Panc1 (cell line): Measurements from ENCODE around the gene MACROD2. TPM values are rescaled to one million over a fixed set of nuclear protein-coding genes. Genes with fewer than 3 reads are reported as not detected.

Source experiments
- ATAC-seq: fragments of 200-7000 bp; cut with Tn5 transposase; 2 replicates; pipeline ENCODE4 v1.9.1; 2020; ENCODE audit warnings: mild to moderate bottlenecking, moderate library complexity
- BruUV-seq: library from RNA; stranded (reverse); fragments of 400-500 nt; replicated peaks from 2 replicates; lab custom pipeline; 2021; lab: Mats Ljungman, UMichigan
- CTCF ChIA-PET: fragments of 300-600 bp; sonication (Branson Sonifier 250); formaldehyde crosslinking; loops from one replicate; lab custom pipeline; 2022; ENCODE audit warnings: antibody characterized with exemption; lab: Charles Lee
- POLR2A ChIA-PET: fragments of 300-600 bp; sonication (Branson Sonifier 250); formaldehyde crosslinking; loops from one replicate; lab custom pipeline; 2022; ENCODE audit warnings: antibody characterized with exemption; lab: Charles Lee
- DNase-seq: peaks from one replicate; pipeline ENCODE4 v3.0.0-alpha.2; 2010; ENCODE audit warnings: low read depth, low spot score
- H3K27ac ChIP-seq: 2 replicates; pipeline ENCODE4 v1.5.1; 2011; ENCODE audit warnings: mild to moderate bottlenecking, low read length, inconsistent platforms
- H3K27me3 ChIP-seq: fragments of 200-500 bp; sonication (Bioruptor generic); 2 replicates; pipeline ENCODE4 v1.6.0; 2014; ENCODE audit warnings: low read length, inconsistent platforms; ENCODE audit not compliant: control insufficient read depth, insufficient read depth
- H3K36me3 ChIP-seq: fragments of 200-500 bp; sonication (Bioruptor generic); 2 replicates; pipeline ENCODE4 v1.5.1; 2014; ENCODE audit warnings: inconsistent platforms, mild to moderate bottlenecking, low read length, moderate library complexity; ENCODE audit not compliant: control insufficient read depth, insufficient read depth
- H3K4me1 ChIP-seq: 2 replicates; pipeline ENCODE4 v1.5.1; 2011; ENCODE audit warnings: inconsistent platforms, mild to moderate bottlenecking, low read length, moderate library complexity; ENCODE audit not compliant: control insufficient read depth, insufficient read depth
- H3K4me3 ChIP-seq, 2 experiments: 2 replicates each; pipeline ENCODE4 v1.5.1; 2011 to 2012; ENCODE audit warnings: low read depth in 2 of 2, low read length in 2 of 2, mild to moderate bottlenecking in 2 of 2, inconsistent platforms in 1 of 2, moderate library complexity in 1 of 2
- H3K9me3 ChIP-seq: fragments of 200-500 bp; sonication (Bioruptor generic); 2 replicates; pipeline ENCODE4 v1.5.1; 2014; ENCODE audit warnings: low read depth, mild to moderate bottlenecking, inconsistent platforms, low read length, moderate library complexity; ENCODE audit not compliant: control insufficient read depth, insufficient read depth
- CTCF ChIP-seq: fragments of 450-650 bp; IDR thresholded peaks from 2 replicates; pipeline ENCODE4 v1.5.1; 2017; ENCODE audit warnings: mild to moderate bottlenecking
- POLR2AphosphoS5 ChIP-seq: IDR thresholded peaks from 2 replicates; pipeline ENCODE4 v1.6.1; 2012; ENCODE audit warnings: mild to moderate bottlenecking, low read depth, low read length, moderate library complexity
- REST ChIP-seq, 2 experiments: IDR thresholded peaks; 2 replicates each; pipeline ENCODE4 v1.6.1; 2011 to 2012; ENCODE audit warnings: low read depth in 2 of 2, control low read depth in 1 of 2, low read length in 1 of 2, mild to moderate bottlenecking in 1 of 2, moderate library complexity in 1 of 2; ENCODE audit not compliant: insufficient read depth in 1 of 2
- SIN3A ChIP-seq: IDR thresholded peaks from 2 replicates; pipeline ENCODE4 v1.6.1; 2012; ENCODE audit warnings: low read depth, mild to moderate bottlenecking, low read length, moderate library complexity, borderline replicate concordance; ENCODE audit not compliant: insufficient read depth
- TCF7L2 ChIP-seq: IDR thresholded peaks from 2 replicates; pipeline ENCODE4 v1.6.1; 2011; ENCODE audit warnings: mild to moderate bottlenecking, low read depth, low read length, inconsistent platforms
- in situ Hi-C: cut with HindIII; loops from 2 replicates; pipeline ENCODE4 v1.10.0; 2016; ENCODE audit warnings: low sequenced_read_pairs, low pct_unique_long_range_greater_than_20kb
- intact Hi-C: fragments of 100-400 bp; cut with micrococcal nuclease; formaldehyde crosslinking; loops from one replicate; pipeline ENCODE4 v1.10.0; 2022; ENCODE audit not compliant: unreplicated experiment
- total RNA-seq: library from RNA; stranded (reverse); gene quantifications from one replicate; pipeline ENCODE4 v1.2.1, GENCODE V29; 2021; ENCODE audit not compliant: unreplicated experiment

MACROD2 gene
- total RNA-seq, 1 experiment from 2014 or later, result 1.2 TPM

DNA sequence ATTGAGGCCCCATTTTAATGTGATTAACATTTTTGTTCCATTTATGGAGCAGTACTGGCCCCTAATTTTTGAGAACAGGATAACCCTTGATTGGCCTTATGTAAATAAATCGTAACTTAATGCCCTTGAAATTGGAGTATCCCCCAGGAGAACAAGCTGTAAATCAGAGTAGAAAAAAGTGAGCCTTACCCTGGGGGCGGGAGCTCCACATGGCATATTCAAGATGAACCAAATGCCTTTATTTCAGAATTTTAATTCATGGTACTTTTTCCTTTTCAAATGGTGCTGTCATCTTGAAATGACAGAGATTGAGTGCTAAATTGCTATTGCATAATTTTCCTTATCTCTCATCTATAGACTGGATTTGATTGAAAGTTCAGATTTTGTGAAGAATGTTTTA lies 1151.6 kb downstream of the MACROD2 start:
- H3K27ac ChIP-seq, result no peak overlapping the region
- no TSS peak for BruUV-seq
- ATAC-seq (no peak), DNase-seq (no peak)
- no peaks in the 10 kb centered on the region for H3K36me3 ChIP-seq
- H3K27me3 ChIP-seq, result no peaks in the 10 kb centered on the region
- H3K4me1 ChIP-seq, result no peaks in the 10 kb centered on the region
- no peak for TF ChIP-seq CTCF
- no peak for TF ChIP-seq REST (IDR thresholded peaks at IDR 0.05; ENCODE audit: insufficient read depth in 1 of 2, low read depth in 2 of 2, low read length in 1 of 2)
- no peak for TF ChIP-seq SIN3A
- no peak for TF ChIP-seq TCF7L2
- no peak for TF ChIP-seq POLR2AphosphoS5
- in situ Hi-C loops (no loop called here), intact Hi-C loops (no loop called here)
- CTCF ChIA-PET, result no interaction called here
- H3K9me3 ChIP-seq, result no peaks in the 10 kb centered on the region
- POLR2A ChIA-PET, result no interaction called here
- no peak overlapping the region for H3K4me3 ChIP-seq

GRCh38 chr20:15154070-15154469 lies 1158.8 kb downstream of the MACROD2 start:
- Histone ChIP-seq H3K9me3 (no peaks in the 10 kb centered on the region), H3K27ac (no peak overlapping the region), H3K36me3 (no peaks in the 10 kb centered on the region), H3K4me1 (no peaks in the 10 kb centered on the region), H3K4me3 (no peak overlapping the region), H3K27me3 (no peaks in the 10 kb centered on the region)
- ChIA-PET POLR2A (no interaction called here), CTCF (no interaction called here)
- in situ Hi-C loops (no loop called here), intact Hi-C loops (no loop called here)
- TF ChIP-seq TCF7L2 (no peak), POLR2AphosphoS5 (no peak), REST (IDR thresholded peaks at IDR 0.05; ENCODE audit: insufficient read depth in 1 of 2, low read depth in 2 of 2, low read length in 1 of 2) (no peak), CTCF (no peak), SIN3A (no peak)
- ATAC-seq (no peak), DNase-seq (no peak)
- no TSS peak for BruUV-seq
